Activated CD4-positive, alpha-beta T cell treated with anti-CD3 and anti-CD28 coated beads, Interleukin-2, Interleukin-6, amounts not matched to agents 100 ng/mL and 50 ng/mL, durations not matched to agents 16 hours and 8 hours (primary cell): ENCODE results near the gene COL6A2.

Experiments used
- DNase-seq: peaks from one replicate; pipeline ENCODE4 v3.0.0-alpha.2; 2020

Gene COL6A2

DNA sequence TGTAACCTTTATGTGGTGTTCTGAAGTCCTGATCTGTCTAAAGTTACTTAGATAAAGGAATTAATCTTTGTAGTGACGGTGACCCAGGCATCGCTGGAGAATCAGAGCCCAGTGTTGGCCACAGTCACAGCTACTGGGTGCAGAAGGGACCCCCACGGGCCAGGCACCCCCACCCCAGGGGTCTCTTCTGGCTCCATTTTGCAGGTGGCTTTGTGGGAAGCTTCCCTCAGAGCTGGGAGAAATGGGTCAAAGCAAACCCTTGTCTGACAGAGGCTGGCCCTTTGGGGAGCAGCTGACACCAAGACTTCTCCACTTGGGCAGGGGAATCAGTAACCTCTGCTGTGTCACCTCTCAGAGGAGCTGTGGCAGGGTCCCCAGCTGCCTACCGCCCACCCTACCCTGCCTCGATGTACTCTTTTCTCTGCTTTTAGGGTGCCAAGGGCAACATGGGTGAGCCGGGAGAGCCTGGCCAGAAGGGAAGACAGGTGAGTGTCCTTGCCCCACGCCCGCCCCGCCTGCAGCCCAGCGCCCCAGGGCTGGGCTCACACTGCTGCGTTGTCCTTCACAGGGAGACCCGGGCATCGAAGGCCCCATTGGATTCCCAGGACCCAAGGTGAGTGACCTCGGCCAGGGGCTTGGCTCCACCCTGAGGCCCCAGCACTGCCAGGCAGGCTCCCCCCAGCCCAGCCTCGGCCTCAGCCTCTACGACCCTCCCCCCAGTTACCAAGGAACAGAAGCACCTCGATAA lies 17.7 kb downstream of the COL6A2 start:
- no peak for DNase-seq

- DNase-seq: no peak
Measured at GRCh38 chr21:46116189-46116775, 18.4 kb downstream of the COL6A2 start.

GRCh38 chr21:46116776-46117585 lies 19.1 kb downstream of the COL6A2 start:
- no peak for DNase-seq

GRCh38 chr21:46117586-46118315 lies 19.8 kb downstream of the COL6A2 start:
- DNase-seq: no peak

DNA sequence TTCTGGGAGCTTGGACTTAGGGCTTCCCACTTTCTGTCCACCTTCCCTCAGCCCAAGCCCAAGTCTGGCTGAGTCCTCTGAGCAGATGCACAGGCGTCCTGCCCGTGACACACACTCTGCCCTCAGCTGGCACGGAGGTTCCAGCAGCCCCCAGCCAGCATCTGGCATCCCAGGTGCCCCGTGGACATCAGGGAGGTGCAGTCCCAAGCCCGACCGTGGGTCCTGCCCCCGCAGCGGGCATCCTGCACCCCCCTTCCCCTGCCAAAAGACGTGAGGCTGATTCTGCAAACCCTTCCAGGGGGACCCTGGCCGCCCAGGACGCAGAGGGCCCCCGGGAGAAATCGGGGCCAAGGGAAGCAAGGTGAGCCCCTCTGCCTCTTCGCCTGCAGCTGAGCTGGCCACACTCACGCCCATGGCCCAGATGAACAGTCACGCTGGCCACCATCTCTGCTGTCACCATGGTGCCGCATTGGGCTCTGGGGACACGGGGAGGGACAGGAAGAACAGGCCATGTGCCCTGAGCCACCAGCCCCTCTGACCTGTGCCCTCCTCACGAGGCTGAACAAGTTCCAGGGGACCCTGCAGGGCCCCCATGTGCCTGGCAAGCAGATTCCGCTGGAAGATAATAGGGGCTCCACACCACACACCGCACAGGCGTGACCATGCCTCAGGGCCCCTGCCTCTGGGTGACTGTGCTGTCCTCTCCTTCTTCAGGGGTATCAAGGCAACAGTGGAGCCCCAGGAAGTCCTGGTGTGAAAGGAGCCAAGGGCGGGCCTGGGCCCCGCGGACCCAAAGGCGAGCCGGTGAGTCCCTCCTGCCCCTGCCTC lies 20.6 kb downstream of the COL6A2 start:
- no peak for DNase-seq

- DNase-seq: no peak
Measured at GRCh38 chr21:46119144-46119636, 21.3 kb downstream of the COL6A2 start.

GRCh38 chr21:46119637-46120271 lies 21.8 kb downstream of the COL6A2 start:
- no peak for DNase-seq

DNA sequence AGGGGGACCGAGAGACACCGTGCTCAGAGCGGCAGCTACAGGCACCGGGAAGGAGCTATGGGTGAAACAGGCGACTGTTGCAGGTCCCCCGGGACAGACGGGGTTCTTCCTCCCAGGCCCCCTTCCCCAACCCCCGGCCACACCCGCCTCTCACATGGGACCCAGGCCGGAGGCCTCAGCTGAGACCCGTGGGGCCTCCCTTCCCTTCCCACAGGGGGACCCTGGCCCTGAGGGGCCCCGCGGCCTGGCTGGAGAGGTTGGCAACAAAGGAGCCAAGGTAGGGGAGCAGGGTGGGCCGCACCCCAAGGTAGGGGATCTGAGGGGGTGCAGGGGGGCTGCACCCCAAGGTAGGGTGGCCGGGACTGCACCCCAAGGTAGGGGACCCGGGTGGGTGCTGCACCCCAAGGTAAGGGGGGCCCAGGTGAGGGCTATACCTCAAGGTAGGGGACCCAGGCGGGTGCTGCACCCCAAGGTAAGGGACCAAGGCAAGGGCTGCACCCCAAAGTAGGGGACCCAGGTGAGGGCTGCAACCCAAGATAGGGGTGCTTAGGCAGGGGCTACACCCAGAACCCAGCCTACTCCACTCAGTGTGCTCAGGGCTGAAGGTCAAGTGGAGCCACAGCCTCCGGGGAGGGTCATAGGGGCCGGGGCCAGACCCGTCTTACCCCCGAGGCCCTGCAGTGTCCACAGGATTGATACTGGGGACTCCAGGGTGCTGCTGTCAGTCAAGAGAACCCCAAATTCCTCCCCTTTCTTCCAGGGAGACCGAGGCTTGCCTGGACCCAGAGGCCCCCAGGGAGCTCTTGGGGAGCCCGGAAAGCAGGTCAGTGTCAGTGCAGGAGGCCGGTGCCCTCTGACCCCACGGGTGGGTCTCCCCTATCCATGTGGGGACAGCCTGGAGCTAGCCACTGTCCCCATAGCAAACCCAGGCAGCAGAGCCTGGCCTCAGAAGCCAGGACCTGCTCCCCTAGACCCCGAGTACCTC lies 22.7 kb downstream of the COL6A2 start:
- DNase-seq: no peak

- no peak for DNase-seq
Measured at GRCh38 chr21:46121286-46122221, 23.6 kb downstream of the COL6A2 start.

- no peak for DNase-seq
Measured at GRCh38 chr21:46122237-46122671, 24.3 kb downstream of the COL6A2 start.

DNA sequence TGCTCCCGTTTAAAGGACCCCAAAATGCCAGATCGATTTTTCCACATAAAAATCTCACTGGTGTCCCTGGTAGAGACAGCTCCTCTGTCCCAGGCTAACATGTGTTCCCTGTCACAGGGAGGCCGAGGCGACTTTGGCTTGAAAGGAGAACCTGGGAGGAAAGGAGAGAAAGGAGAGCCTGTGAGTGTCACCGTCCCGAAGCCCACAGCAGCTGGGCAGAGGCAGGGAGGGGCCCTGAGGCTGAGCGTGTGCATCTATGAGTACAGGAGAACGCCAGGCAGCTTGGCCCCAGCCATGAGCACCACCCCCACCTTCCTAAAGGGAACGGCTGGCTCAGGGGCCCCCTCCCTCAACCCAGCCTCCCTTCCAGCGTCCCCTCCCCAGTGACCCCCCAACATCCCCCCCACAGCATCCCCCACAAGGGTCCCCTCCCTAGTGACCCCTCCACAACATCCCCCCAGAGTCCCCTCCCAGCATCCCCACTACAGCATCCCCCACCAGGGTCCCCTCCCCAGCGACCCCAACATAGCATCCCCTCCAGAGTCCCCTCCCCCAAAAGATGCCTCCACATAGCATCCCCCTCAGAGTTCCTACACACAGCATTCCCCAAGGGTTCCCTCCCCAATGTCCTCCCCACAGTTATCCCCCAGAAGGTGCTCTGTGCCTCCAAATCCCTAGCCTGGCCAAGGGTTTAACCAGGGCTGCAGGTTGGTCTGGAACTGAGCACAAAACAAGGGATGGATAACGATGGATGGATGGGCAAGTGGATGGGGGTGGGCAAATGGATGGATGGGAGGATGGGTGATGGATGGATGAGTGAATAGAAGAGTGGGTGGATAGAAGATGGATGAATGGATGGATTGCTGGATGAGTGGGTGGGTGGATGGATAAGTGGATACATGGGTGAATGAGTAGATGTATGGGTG lies 25.1 kb downstream of the COL6A2 start:
- no peak for DNase-seq

GRCh38 chr21:46124083-46124925 lies 26.4 kb downstream of the COL6A2 start:
- DNase-seq: no peak

GRCh38 chr21:46124926-46125845 lies 27.3 kb downstream of the COL6A2 start:
- no peak for DNase-seq

GRCh38 chr21:46125846-46126301 lies 28.0 kb downstream of the COL6A2 start:
- no peak for DNase-seq
